HepG2 (cell line): ENCODE measurements around the gene POC1B. TPM values are rescaled to one million over a fixed set of nuclear protein-coding genes. Genes with fewer than 3 reads are reported as not detected.

Experiments
- ATAC-seq: fragments of 200-7000 bp; cut with Tn5 transposase; 3 replicates; pipeline ENCODE4 v1.9.1; 2020; ENCODE audit warnings: mild to moderate bottlenecking, moderate library complexity
- BruUV-seq: library from RNA; stranded (reverse); fragments of 400-500 nt; replicated peaks from 2 replicates; lab custom pipeline; 2021; lab: Mats Ljungman, UMichigan
- CTCF ChIA-PET: fragments of 300-600 bp; formaldehyde crosslinking; extraction: SDS; loops from one replicate; lab custom pipeline; 2021; ENCODE audit warnings: low total read pairs, inconsistent platforms, low intra/inter-chr PET ratio; lab: Yijun Ruan, JAX
- POLR2A ChIA-PET: fragments of 350-600 bp; sonication (Branson Sonifier 250); formaldehyde crosslinking; loops from one replicate; lab custom pipeline; 2020; ENCODE audit warnings: antibody characterized with exemption, inconsistent platforms; lab: Yijun Ruan, JAX
- DNase-seq: peaks from one replicate; pipeline ENCODE4 v3.0.0-alpha.2; 2015; ENCODE audit warnings: low spot score
- FAIRE-seq: peaks from 3 replicates; lab custom pipeline; 2011; peaks lifted over from hg19 to GRCh38; lab: Jason Lieb, UNC
- H2AFZ ChIP-seq: one replicate; pipeline ENCODE4 v1.6.1; 2011; ENCODE audit warnings: low read length, inconsistent platforms
- H3K27ac ChIP-seq: fragments of 300-600 bp; 3 replicates; pipeline ENCODE4 v1.8.0; 2011; ENCODE audit warnings: mixed run types, mild to moderate bottlenecking, mixed read lengths, low read length, inconsistent platforms; ENCODE audit not compliant: insufficient read depth; ENCODE audit errors: extremely low read length
- H3K27me3 ChIP-seq, 2 experiments: fragments of 200-600 bp in 1 of 2; 2 replicates in 1 of 2; 3 replicates in 1 of 2; pipeline versions ENCODE4 v1.6.0 to v1.8.0; 2011; ENCODE audit warnings: low read length in 2 of 2, mild to moderate bottlenecking in 2 of 2, moderate library complexity in 2 of 2, inconsistent platforms in 1 of 2; ENCODE audit not compliant: insufficient read depth in 2 of 2, control insufficient read depth in 1 of 2
- H3K36me3 ChIP-seq, 2 experiments: fragments of 200-600 bp in 1 of 2; replicated peaks in 1 of 2; 2 replicates in 1 of 2; 3 replicates in 1 of 2; pipeline versions ENCODE4 v1.5.1 to v1.8.0; 2011; ENCODE audit warnings: low read length in 2 of 2, inconsistent platforms in 1 of 2; ENCODE audit not compliant: insufficient read depth in 2 of 2, control insufficient read depth in 1 of 2
- H3K4me1 ChIP-seq: 2 replicates; pipeline ENCODE4 v1.5.1; 2012; ENCODE audit warnings: low read length, inconsistent platforms; ENCODE audit not compliant: insufficient read depth
- H3K4me2 ChIP-seq: 2 replicates; pipeline ENCODE4 v1.6.0; 2011; ENCODE audit warnings: low read depth, low read length, inconsistent platforms
- H3K4me3 ChIP-seq, 3 experiments: fragments of 200-600 bp in 1 of 3; sonication (generic), shearing (Covaris generic) in 1 of 3; replicated peaks in 1 of 3; 2 replicates each; pipeline ENCODE4 v1.5.1; 2011 to 2016; ENCODE audit warnings: low read length in 3 of 3, inconsistent platforms in 2 of 3, low read depth in 2 of 3, mild to moderate bottlenecking in 2 of 3, control low read depth in 1 of 3, mixed read lengths in 1 of 3; ENCODE audit not compliant: insufficient read depth in 1 of 3
- H3K79me2 ChIP-seq: one replicate; pipeline ENCODE4 v1.6.1; 2011; ENCODE audit warnings: low read length, inconsistent platforms; ENCODE audit not compliant: insufficient read depth
- H3K9ac ChIP-seq: 2 replicates; pipeline ENCODE4 v1.6.0; 2011; ENCODE audit warnings: mild to moderate bottlenecking, low read depth, low read length, inconsistent platforms; ENCODE audit not compliant: insufficient read depth
- H3K9me3 ChIP-seq: 2 replicates; pipeline ENCODE4 v1.5.1; 2012; ENCODE audit warnings: mild to moderate bottlenecking, low read length
- H4K20me1 ChIP-seq: 2 replicates; pipeline ENCODE4 v1.6.0; 2011; ENCODE audit warnings: inconsistent platforms, mild to moderate bottlenecking, low read length, moderate library complexity; ENCODE audit not compliant: insufficient read depth
- ARNT2 ChIP-seq: sonication (generic); formaldehyde crosslinking; IDR thresholded peaks from 2 replicates; pipeline ENCODE4 v1.8.0; 2022; ENCODE audit warnings: mild to moderate bottlenecking, low read depth, missing genetic modification reagents, moderate library complexity
- CBX1 ChIP-seq: IDR thresholded peaks from one replicate; pipeline ENCODE4 v1.6.1; 2016; ENCODE audit warnings: antibody characterized with exemption, low read depth
- CREBL2 ChIP-seq: sonication (generic); formaldehyde crosslinking; IDR thresholded peaks from 2 replicates; pipeline ENCODE4 v1.8.1; 2023; ENCODE audit warnings: missing genetic modification reagents, mild to moderate bottlenecking, borderline replicate concordance
- ISL2 ChIP-seq: sonication (generic); formaldehyde crosslinking; IDR thresholded peaks from 2 replicates; pipeline ENCODE4 v1.5.0; 2020; ENCODE audit warnings: missing genetic modification reagents
- NCOA1 ChIP-seq: sonication (generic); formaldehyde crosslinking; IDR thresholded peaks from 2 replicates; pipeline ENCODE4 v1.9.0; 2021; ENCODE audit warnings: missing genetic modification reagents
- ZBTB33 ChIP-seq: sonication (generic); formaldehyde crosslinking; IDR thresholded peaks from 2 replicates; pipeline ENCODE4 v1.4.0; 2020; ENCODE audit warnings: missing genetic modification reagents
- ZC3H13 ChIP-seq: sonication (generic); formaldehyde crosslinking; IDR thresholded peaks from 2 replicates; pipeline ENCODE4 v1.8.1; 2023; ENCODE audit warnings: mild to moderate bottlenecking, missing genetic modification reagents, moderate library complexity
- ZNF207 ChIP-seq: fragments of 450-650 bp; IDR thresholded peaks from 2 replicates; pipeline ENCODE4 v1.6.1; 2016; ENCODE audit warnings: antibody characterized with exemption, borderline replicate concordance
- ZNF275 ChIP-seq: sonication (generic); formaldehyde crosslinking; IDR thresholded peaks from 2 replicates; pipeline ENCODE4 v1.8.0; 2022; ENCODE audit warnings: missing genetic modification reagents, mild to moderate bottlenecking, inconsistent platforms, borderline replicate concordance
- ZNF33B ChIP-seq: sonication (generic); formaldehyde crosslinking; IDR thresholded peaks from 2 replicates; pipeline ENCODE4 v1.5.1; 2020; ENCODE audit warnings: mild to moderate bottlenecking, missing genetic modification reagents
- ZNF557 ChIP-seq: sonication (generic); formaldehyde crosslinking; IDR thresholded peaks from 2 replicates; pipeline ENCODE4 v1.4.0; 2020; ENCODE audit warnings: missing genetic modification reagents
- ZNF563 ChIP-seq: sonication (generic); formaldehyde crosslinking; IDR thresholded peaks from 2 replicates; pipeline ENCODE4 v1.8.0; 2022; ENCODE audit warnings: mild to moderate bottlenecking, moderate library complexity, missing genetic modification reagents
- in situ Hi-C: cut with HindIII; loops from 2 replicates; pipeline ENCODE4 v1.10.0; 2017; ENCODE audit warnings: low pct_unique_long_range_greater_than_20kb; ENCODE audit not compliant: extremely low pct_ligation_motif_present
- intact Hi-C: fragments of 100-400 bp; cut with micrococcal nuclease; formaldehyde crosslinking; loops from one replicate; pipeline ENCODE4 v1.10.0; 2022; ENCODE audit not compliant: unreplicated experiment
- polyA plus RNA-seq, 8 experiments: library from polyadenylated mRNA; depleted of rRNA in 3 of 8; stranded (reverse) in 7 of 8; unstranded in 1 of 8; fragments of >200 nt; fragmentation: Illumina TruSeq in 4 of 8; extraction: Trizol in 4 of 8; gene quantifications; 2 replicates each; pipeline versions ENCODE4 v1.2.1 to v1.2.3, GENCODE V29; 2011 to 2016; ENCODE audit warnings: low read depth in 4 of 8, missing spikeins in 1 of 8, mixed read lengths in 1 of 8; ENCODE audit not compliant: insufficient read depth in 1 of 8
- total RNA-seq, 5 experiments: library from RNA; depleted of rRNA; stranded (reverse); fragments of >200 nt; fragmentation: Illumina TruSeq; extraction: Trizol; gene quantifications; 2 replicates each; pipeline ENCODE4 v1.2.3, GENCODE V29; 2016; ENCODE audit warnings: low read depth in 1 of 5

The POC1B gene
- total and polyA plus RNA-seq, 2 of the 13 experiments (the other 11 are each of a cell fraction or from before 2014, with no cell fraction given), result 9.3 to 11.0 TPM

GRCh38 chr12:89566615-89567014 lies 40.8 kb upstream of the POC1B start:
- H3K79me2 ChIP-seq, result no peaks in the 10 kb centered on the region
- no peak overlapping the region for H3K4me2 ChIP-seq
- ATAC-seq (no peak), FAIRE-seq (no peak), DNase-seq (no peak)
- BruUV-seq, result no TSS peak
- no peaks in the 10 kb centered on the region for H3K4me1 ChIP-seq
- ChIA-PET POLR2A (no interaction called here), CTCF (no interaction called here)
- H3K4me3 ChIP-seq, result no peak overlapping the region
- H2AFZ ChIP-seq, result no peak overlapping the region
- intact Hi-C loops, result no loop called here
- no peak overlapping the region for H3K9ac ChIP-seq
- in situ Hi-C loops, result no loop called here
- TF ChIP-seq ZNF207 (no peak), ZC3H13 (CRISPR knock-in tag) (no peak), ZNF563 (CRISPR knock-in tag) (no peak), ZNF557 (CRISPR knock-in tag) (no peak)
- H3K9me3 ChIP-seq, result no peaks in the 10 kb centered on the region
- H3K27ac ChIP-seq, result no peak overlapping the region
- no peaks in the 10 kb centered on the region for H3K36me3 ChIP-seq
- no peaks in the 10 kb centered on the region for H4K20me1 ChIP-seq
- peaks cover 0 to 3% of the 10 kb centered on the region in 2 experiments; a peak in 1 of 5 replicates for H3K27me3 ChIP-seq

GRCh38 chr12:89565002-89565401 lies 39.2 kb upstream of the POC1B start:
- no peak for FAIRE-seq
- TF ChIP-seq ISL2 (CRISPR knock-in tag) (no peak), NCOA1 (CRISPR knock-in tag) (no peak), CBX1 (no peak), CREBL2 (no peak), ZBTB33 (CRISPR knock-in tag) (no peak), ARNT2 (CRISPR knock-in tag) (no peak), ZNF33B (no peak), ZNF275 (no peak)

More at GRCh38 chr12:89565002-89565401, 39.2 kb upstream of the POC1B start:
- Histone ChIP-seq H3K4me1 (no peaks in the 10 kb centered on the region), H3K36me3 (no peaks in the 10 kb centered on the region), H3K9ac (no peak overlapping the region), H3K27ac (no peak overlapping the region), H3K27me3 (peaks cover 0 to 3% of the 10 kb centered on the region in 2 experiments; a peak in 1 of 5 replicates), H3K4me3 (no peak overlapping the region), H3K4me2 (no peak overlapping the region), H3K9me3 (no peaks in the 10 kb centered on the region), H2AFZ (no peak overlapping the region), H3K79me2 (no peaks in the 10 kb centered on the region), H4K20me1 (no peaks in the 10 kb centered on the region)
- BruUV-seq, result no TSS peak
- ChIA-PET POLR2A (no interaction called here), CTCF (no interaction called here)
- intact Hi-C loops (no loop called here), in situ Hi-C loops (no loop called here)
- DNase-seq (no peak), ATAC-seq (no peak)
